OCI-LY1 (cell line): ENCODE data around the gene ESF1.
"Not testable (repeated sequence)": the region's sequence is repeated elsewhere in the genome, so short reads cannot be mapped to it uniquely, and the experiment has no call there.

Experiments
- H2AFZ ChIP-seq: fragments of 200-600 bp; sonication (generic), shearing (Covaris generic); 2 replicates; pipeline ENCODE4 v1.6.0; 2014; ENCODE audit warnings: antibody characterized with exemption, mild to moderate bottlenecking, low read length
- H3F3A ChIP-seq: fragments of 200-600 bp; sonication (generic), shearing (Covaris generic); 2 replicates; pipeline ENCODE4 v1.6.0; 2014; ENCODE audit warnings: mild to moderate bottlenecking, antibody characterized with exemption, low read length, moderate library complexity; ENCODE audit not compliant: insufficient read depth
- H3K27ac ChIP-seq: fragments of 200-600 bp; sonication (generic); 2 replicates; pipeline ENCODE4 v1.5.1; 2014; ENCODE audit warnings: low read length, mixed run types, mild to moderate bottlenecking, low read depth; ENCODE audit not compliant: poor library complexity, severe bottlenecking
- H3K27me3 ChIP-seq: fragments of 200-600 bp; sonication (generic); 2 replicates; pipeline ENCODE4 v1.6.0; 2014; ENCODE audit warnings: antibody characterized with exemption, mild to moderate bottlenecking, low read length, moderate library complexity; ENCODE audit not compliant: insufficient read depth
- H3K36me3 ChIP-seq: fragments of 200-600 bp; sonication (generic); 2 replicates; pipeline ENCODE4 v1.6.1; 2014; ENCODE audit warnings: mild to moderate bottlenecking, antibody characterized with exemption, low read length, moderate library complexity, mixed read lengths; ENCODE audit not compliant: insufficient read depth
- H3K4me1 ChIP-seq: fragments of 200-600 bp; sonication (generic); 2 replicates; pipeline ENCODE4 v1.5.1; 2014; ENCODE audit warnings: mild to moderate bottlenecking, low read length, moderate library complexity; ENCODE audit not compliant: insufficient read depth, severe bottlenecking
- H3K4me2 ChIP-seq: fragments of 200-600 bp; sonication (generic), shearing (Covaris generic); 2 replicates; pipeline ENCODE4 v1.6.1; 2014; ENCODE audit warnings: low read length
- H3K4me3 ChIP-seq: fragments of 200-600 bp; sonication (generic); 2 replicates; pipeline ENCODE4 v1.5.1; 2014; ENCODE audit warnings: low read length, low read depth, mild to moderate bottlenecking, mixed read lengths; ENCODE audit not compliant: poor library complexity, severe bottlenecking
- H3K79me2 ChIP-seq: fragments of 200-600 bp; shearing (Covaris generic); 2 replicates; pipeline ENCODE4 v1.6.1; 2016; ENCODE audit warnings: mixed run types, low read length, mixed read lengths; ENCODE audit not compliant: insufficient read depth
- H3K9ac ChIP-seq: fragments of 200-600 bp; sonication (generic), shearing (Covaris generic); 2 replicates; pipeline ENCODE4 v1.6.1; 2014; ENCODE audit warnings: mild to moderate bottlenecking, low read length, mixed read lengths
- H3K9me2 ChIP-seq: fragments of 200-600 bp; sonication (generic), shearing (Covaris generic); 2 replicates; pipeline ENCODE4 v1.6.1; 2014; ENCODE audit warnings: low read depth, mild to moderate bottlenecking, low read length, mixed read lengths
- H3K9me3 ChIP-seq: fragments of 200-600 bp; shearing (Covaris generic); 2 replicates; pipeline ENCODE4 v1.6.1; 2014; ENCODE audit warnings: low read length, mixed read lengths
- H4K20me1 ChIP-seq: fragments of 200-600 bp; sonication (generic), shearing (Covaris generic); 2 replicates; pipeline ENCODE4 v1.6.0; 2016; ENCODE audit warnings: mild to moderate bottlenecking, low read length; ENCODE audit not compliant: insufficient read depth
- CTCF ChIP-seq: fragments of 200-600 bp; sonication (generic), shearing (Covaris generic); IDR thresholded peaks from 2 replicates; pipeline ENCODE4 v1.5.1; 2017; ENCODE audit warnings: mild to moderate bottlenecking, antibody characterized with exemption, low read length, moderate library complexity, mixed read lengths
- EZH2 ChIP-seq: fragments of 200-600 bp; sonication (generic), shearing (Covaris generic); IDR thresholded peaks from 2 replicates; pipeline ENCODE4 v1.8.0; 2017; ENCODE audit warnings: borderline replicate concordance, mixed run types, mild to moderate bottlenecking, antibody characterized with exemption, low read length, moderate library complexity, mixed read lengths

ESF1 gene

GRCh38 chr20:13744352-13744751 lies 40.4 kb downstream of the ESF1 start:
- Histone ChIP-seq H3K4me3 (no peak overlapping the region), H3K9me3 (peaks cover 11% of the 10 kb centered on the region), H2AFZ (no peak overlapping the region), H3K9ac (no peak overlapping the region), H3K9me2 (no peaks in the 10 kb centered on the region), H3K4me1 (no peaks in the 10 kb centered on the region), H4K20me1 (no peaks in the 10 kb centered on the region), H3K79me2 (no peaks in the 10 kb centered on the region), H3K27ac (no peak overlapping the region), H3K4me2 (no peak overlapping the region), H3K36me3 (peaks cover 53% of the 10 kb centered on the region), H3K27me3 (no peaks in the 10 kb centered on the region), H3F3A (no peaks in the 10 kb centered on the region)
- no peak for TF ChIP-seq CTCF
- no peak for TF ChIP-seq EZH2

GRCh38 chr20:13741879-13742278 lies 42.8 kb downstream of the ESF1 start:
- Histone ChIP-seq H2AFZ (no peak overlapping the region), H3K36me3 (peaks cover 63% of the 10 kb centered on the region), H3K9me2 (no peaks in the 10 kb centered on the region), H3K79me2 (no peaks in the 10 kb centered on the region), H3K4me1 (no peaks in the 10 kb centered on the region), H4K20me1 (no peaks in the 10 kb centered on the region), H3K9ac (no peak overlapping the region), H3K9me3 (peaks cover 11% of the 10 kb centered on the region), H3K27ac (no peak overlapping the region), H3F3A (no peaks in the 10 kb centered on the region), H3K4me2 (no peak overlapping the region), H3K27me3 (no peaks in the 10 kb centered on the region), H3K4me3 (no peak overlapping the region)
- no peak for TF ChIP-seq EZH2
- no peak for TF ChIP-seq CTCF

GRCh38 chr20:13739731-13740649 lies 44.7 kb downstream of the ESF1 start:
- no peak overlapping the region for H3K4me2 ChIP-seq
- H4K20me1 ChIP-seq: no peaks in the 10 kb centered on the region
- H3K9me3 ChIP-seq: peaks cover 11% of the 10 kb centered on the region
- H3K9ac ChIP-seq: no peak overlapping the region
- H3K36me3 ChIP-seq: peaks cover 72% of the 10 kb centered on the region
- no peak overlapping the region for H3K27ac ChIP-seq
- H3F3A ChIP-seq: no peaks in the 10 kb centered on the region
- TF ChIP-seq EZH2 (no peak), CTCF (no peak)
- H3K4me3 ChIP-seq: no peak overlapping the region
- 0 out of 2 replicates have a peak, but pooled peaks cover 3% of the 10 kb centered on the region for H3K79me2 ChIP-seq
- H3K9me2 ChIP-seq: no peaks in the 10 kb centered on the region
- no peak overlapping the region for H2AFZ ChIP-seq
- no peaks in the 10 kb centered on the region for H3K4me1 ChIP-seq
- H3K27me3 ChIP-seq: no peaks in the 10 kb centered on the region

GRCh38 chr20:13738187-13738586 lies 46.5 kb downstream of the ESF1 start:
- not testable (repeated sequence) for H4K20me1 ChIP-seq, H3K9ac ChIP-seq, H3K4me3 ChIP-seq, H3K27me3 ChIP-seq, H3F3A ChIP-seq, H2AFZ ChIP-seq, H3K4me2 ChIP-seq, H3K79me2 ChIP-seq, H3K9me2 ChIP-seq, H3K27ac ChIP-seq, H3K4me1 ChIP-seq
- peaks cover 11% of the 10 kb centered on the region for H3K9me3 ChIP-seq
- peaks cover 75% of the 10 kb centered on the region for H3K36me3 ChIP-seq
